ENCODE data around the gene HDAC4. TPM values are rescaled to one million over a fixed set of nuclear protein-coding genes. Genes with fewer than 3 reads are reported as not detected.

HDAC4 gene
- total RNA-seq, 1 donor from 2014 or later, result 39.0 TPM

DNA sequence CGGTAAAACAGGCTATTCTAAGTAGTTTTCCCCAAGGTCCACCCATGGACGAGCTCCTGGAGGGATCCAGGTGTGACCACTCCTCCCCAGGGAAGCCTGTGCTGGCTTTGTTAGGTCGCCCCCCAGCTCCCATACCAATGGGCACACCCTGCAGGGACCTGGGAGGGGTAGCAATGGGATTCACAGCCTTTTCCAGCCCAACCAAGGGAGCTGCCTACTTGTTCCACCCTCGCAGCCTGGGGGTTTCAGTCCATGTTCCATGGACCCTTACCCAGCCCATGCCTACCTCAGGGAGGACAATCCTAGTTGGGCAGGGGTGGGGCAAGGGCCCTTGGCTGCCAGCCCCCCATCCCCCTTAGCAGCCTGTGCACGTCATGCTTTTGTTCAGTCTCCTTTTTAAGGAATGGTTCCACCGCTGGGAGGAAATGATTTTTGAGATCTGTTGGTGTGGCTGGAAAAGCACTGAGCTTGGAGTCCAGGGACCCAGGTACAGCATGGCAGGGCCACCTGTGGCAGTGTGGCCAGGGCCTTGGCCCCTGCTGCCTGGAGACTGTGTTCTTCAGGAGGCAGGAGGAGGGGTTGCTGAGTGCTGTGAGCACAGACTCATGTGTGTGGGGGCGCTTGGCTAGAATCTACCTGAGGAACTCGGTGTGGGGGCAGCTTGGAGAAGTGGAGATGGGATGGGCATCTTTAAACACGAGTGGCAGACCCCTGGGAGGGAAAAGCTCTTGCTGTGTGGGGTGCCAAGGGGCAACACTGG is 386.2 kb downstream of the HDAC4 start:
- H3K27ac Mint-ChIP-seq, result no peak overlapping the region
- no peak overlapping the region for H3K4me3 Mint-ChIP-seq
- peaks cover 8% of the 10 kb centered on the region for H3K4me1 Mint-ChIP-seq (ENCODE audit: unreplicated experiment)
- H3K27me3 Mint-ChIP-seq, result peaks cover 4% of the 10 kb centered on the region
- TF ChIP-seq, protein P1, sequence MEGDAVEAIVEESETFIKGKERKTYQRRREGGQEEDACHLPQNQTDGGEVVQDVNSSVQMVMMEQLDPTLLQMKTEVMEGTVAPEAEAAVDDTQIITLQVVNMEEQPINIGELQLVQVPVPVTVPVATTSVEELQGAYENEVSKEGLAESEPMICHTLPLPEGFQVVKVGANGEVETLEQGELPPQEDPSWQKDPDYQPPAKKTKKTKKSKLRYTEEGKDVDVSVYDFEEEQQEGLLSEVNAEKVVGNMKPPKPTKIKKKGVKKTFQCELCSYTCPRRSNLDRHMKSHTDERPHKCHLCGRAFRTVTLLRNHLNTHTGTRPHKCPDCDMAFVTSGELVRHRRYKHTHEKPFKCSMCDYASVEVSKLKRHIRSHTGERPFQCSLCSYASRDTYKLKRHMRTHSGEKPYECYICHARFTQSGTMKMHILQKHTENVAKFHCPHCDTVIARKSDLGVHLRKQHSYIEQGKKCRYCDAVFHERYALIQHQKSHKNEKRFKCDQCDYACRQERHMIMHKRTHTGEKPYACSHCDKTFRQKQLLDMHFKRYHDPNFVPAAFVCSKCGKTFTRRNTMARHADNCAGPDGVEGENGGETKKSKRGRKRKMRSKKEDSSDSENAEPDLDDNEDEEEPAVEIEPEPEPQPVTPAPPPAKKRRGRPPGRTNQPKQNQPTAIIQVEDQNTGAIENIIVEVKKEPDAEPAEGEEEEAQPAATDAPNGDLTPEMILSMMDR (conservative IDR thresholded peaks at IDR 0.05), result no peak
- DNase-seq (ENCODE audit: extremely low spot score, unreplicated experiment), result no peak
- H3K36me3 Mint-ChIP-seq, result no peaks in the 10 kb centered on the region
- no peaks in the 10 kb centered on the region for H3K9me3 Mint-ChIP-seq

DNA sequence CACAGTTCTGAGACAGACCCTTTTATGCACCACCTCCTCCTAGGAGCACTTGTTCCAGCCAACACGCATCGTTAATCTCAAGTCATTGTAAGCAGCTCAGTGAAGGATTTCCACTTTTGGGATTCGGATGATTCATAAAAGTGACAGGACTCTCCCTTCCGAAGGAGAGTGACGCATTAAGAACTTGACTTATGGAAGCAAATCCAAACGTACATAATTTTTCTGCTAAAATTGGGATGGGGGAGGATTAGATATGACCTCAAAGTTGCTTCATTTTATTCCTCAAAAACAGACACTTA is 387.2 kb downstream of the HDAC4 start:
- no peak overlapping the region for H3K27ac Mint-ChIP-seq
- DNase-seq (ENCODE audit: extremely low spot score, unreplicated experiment), result no peak
- no peak overlapping the region for H3K4me3 Mint-ChIP-seq
- TF ChIP-seq, protein P1 (conservative IDR thresholded peaks at IDR 0.05), result no peak
- peaks cover 10% of the 10 kb centered on the region for H3K27me3 Mint-ChIP-seq
- H3K36me3 Mint-ChIP-seq, result no peaks in the 10 kb centered on the region
- peaks cover 15% of the 10 kb centered on the region for H3K4me1 Mint-ChIP-seq (ENCODE audit: unreplicated experiment)
- H3K9me3 Mint-ChIP-seq, result no peaks in the 10 kb centered on the region

DNA sequence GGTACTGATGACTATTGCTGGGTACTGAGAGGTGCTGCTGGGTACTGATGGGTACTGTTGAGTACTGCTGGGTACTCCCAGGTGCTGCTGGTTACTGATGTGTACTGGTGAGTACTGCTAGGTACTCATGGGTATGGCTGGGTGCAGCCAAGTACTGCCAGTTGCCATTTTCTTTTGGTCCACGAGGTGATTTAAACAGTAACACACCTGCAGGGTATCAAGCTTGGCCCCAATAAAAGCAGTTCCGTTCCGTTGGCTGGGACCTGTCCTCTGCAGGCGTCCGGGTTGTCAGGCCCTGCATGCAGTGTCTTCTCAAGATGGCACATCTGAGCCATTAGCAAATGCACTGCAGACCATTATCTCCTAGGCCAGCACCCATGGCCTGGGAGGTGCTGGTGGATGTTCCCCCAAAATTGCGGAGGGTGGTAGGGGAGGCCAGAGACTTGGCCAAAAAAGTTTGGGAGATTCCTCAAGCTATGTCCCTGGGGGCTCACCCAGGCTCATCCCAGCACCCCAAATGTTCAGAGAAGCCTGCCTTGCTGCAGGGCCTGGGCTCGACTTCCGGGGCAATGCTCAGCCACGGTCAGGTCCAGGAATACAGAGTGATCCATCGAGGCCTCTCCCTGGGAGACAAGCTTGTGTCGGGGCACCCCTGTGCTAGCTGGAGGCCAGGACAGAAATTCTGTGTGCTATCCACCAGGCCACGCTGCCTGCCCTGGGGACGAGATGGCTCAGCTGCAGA is 387.7 kb downstream of the HDAC4 start:
- Mint-ChIP-seq H3K27me3 (peaks cover 14% of the 10 kb centered on the region), H3K4me1 (ENCODE audit: unreplicated experiment) (peaks cover 15% of the 10 kb centered on the region), H3K36me3 (no peaks in the 10 kb centered on the region), H3K27ac (no peak overlapping the region), H3K9me3 (no peaks in the 10 kb centered on the region), H3K4me3 (no peak overlapping the region)
- no peak for DNase-seq (ENCODE audit: extremely low spot score, unreplicated experiment)
- TF ChIP-seq, protein P1 (conservative IDR thresholded peaks at IDR 0.05), result no peak

DNA sequence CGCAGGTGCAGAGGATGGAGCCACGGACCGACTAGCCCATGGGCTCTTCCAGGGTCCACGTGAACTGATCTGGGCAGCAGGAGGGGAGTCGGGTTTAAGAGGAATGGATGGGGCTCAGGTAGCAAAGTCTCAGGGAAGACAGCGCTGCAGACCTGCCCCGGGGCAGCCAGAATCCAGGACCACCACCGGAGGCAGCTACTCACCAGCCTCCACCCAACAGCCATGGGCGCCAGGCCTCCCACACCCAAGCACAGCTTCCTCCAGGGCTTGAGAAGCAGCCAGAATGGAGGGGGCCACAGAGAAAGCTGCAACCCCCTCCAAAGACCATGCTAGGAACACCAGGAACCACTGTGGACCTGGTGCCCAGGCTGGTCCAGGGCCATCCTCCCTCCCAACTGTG is 388.6 kb downstream of the HDAC4 start:
- Mint-ChIP-seq H3K36me3 (no peaks in the 10 kb centered on the region), H3K4me3 (no peak overlapping the region), H3K4me1 (ENCODE audit: unreplicated experiment) (peaks cover 15% of the 10 kb centered on the region), H3K27me3 (peaks cover 17% of the 10 kb centered on the region), H3K9me3 (no peaks in the 10 kb centered on the region), H3K27ac (no peak overlapping the region)
- TF ChIP-seq, protein P1 (conservative IDR thresholded peaks at IDR 0.05), result no peak
- DNase-seq (ENCODE audit: extremely low spot score, unreplicated experiment), result no peak

DNA sequence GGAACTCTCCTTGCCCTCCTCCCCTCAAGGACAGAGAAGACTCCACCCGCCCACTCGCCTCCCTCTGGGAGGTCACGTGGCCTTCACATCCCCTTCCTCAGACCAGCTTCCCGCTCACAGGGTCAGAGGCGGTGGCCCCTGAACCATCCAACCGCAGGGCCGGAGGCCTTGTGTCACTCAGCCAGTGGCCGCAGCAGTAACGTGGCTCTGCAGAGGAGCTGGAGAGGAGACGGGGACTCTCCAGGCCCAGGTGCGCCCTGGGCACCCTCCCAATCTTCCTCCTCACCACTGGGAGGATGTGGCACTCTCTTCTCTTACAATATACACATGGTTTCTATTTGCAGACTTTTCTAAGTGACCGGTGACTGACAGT is 391.2 kb downstream of the HDAC4 start:
- Mint-ChIP-seq H3K9me3 (no peaks in the 10 kb centered on the region), H3K27ac (no peak overlapping the region), H3K27me3 (peaks cover 17% of the 10 kb centered on the region), H3K4me1 (ENCODE audit: unreplicated experiment) (peaks cover 16% of the 10 kb centered on the region), H3K4me3 (no peak overlapping the region), H3K36me3 (no peaks in the 10 kb centered on the region)
- TF ChIP-seq, protein P1 (conservative IDR thresholded peaks at IDR 0.05), result no peak
- DNase-seq (ENCODE audit: extremely low spot score, unreplicated experiment), result no peak

Data from type B pancreatic cell (in vitro differentiated cells).